BE2C (cell line): ENCODE data around the gene MYRFL.

Experiments
- DNase-seq: peaks from one replicate; pipeline ENCODE4 v3.0.0-alpha.2; 2020
- H3K27me3 ChIP-seq: fragments of 250-450 bp; sonication (Bioruptor Pico); 2 replicates; pipeline ENCODE4 v1.5.1; 2020; ENCODE audit warnings: mild to moderate bottlenecking
- H3K36me3 ChIP-seq: fragments of 250-450 bp; sonication (Bioruptor Pico); 2 replicates; pipeline ENCODE4 v1.5.1; 2020; ENCODE audit warnings: mild to moderate bottlenecking
- H3K4me1 ChIP-seq: fragments of 250-450 bp; sonication (Bioruptor Pico); 2 replicates; pipeline ENCODE4 v1.5.1; 2020
- H3K4me3 ChIP-seq: 2 replicates; pipeline ENCODE4 v1.5.1; 2011; ENCODE audit warnings: low read depth, low read length
- H3K9me3 ChIP-seq: fragments of 250-450 bp; sonication (Bioruptor Pico); 2 replicates; pipeline ENCODE4 v1.5.1; 2020
- TF ChIP-seq, protein P1 (sequence below): IDR thresholded peaks from 2 replicates; pipeline ENCODE4 v1.5.1; 2012; ENCODE audit warnings: mild to moderate bottlenecking, low read depth, low read length

Gene MYRFL

DNA sequence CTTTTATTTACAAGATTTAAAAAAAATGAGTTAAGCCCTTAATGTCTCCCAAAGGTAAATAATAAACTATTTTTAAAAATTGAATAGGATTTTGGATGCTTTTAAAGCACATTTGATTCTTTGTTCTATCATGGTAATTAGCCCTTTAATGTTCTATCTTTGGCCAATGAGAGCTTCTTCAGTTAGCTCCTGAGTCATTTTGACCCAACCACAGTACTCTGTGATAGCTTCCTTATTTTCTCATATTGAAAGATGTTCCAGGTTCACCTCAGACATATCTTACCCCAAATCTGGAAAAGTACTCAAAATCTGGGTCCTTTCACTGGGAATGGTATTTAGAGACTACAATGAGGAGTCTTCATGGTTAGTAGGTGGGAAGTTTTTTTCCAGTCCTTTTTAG lies 98.0 kb downstream of the MYRFL start:
- H3K9me3 ChIP-seq: no peaks in the 10 kb centered on the region
- H3K36me3 ChIP-seq: no peaks in the 10 kb centered on the region
- DNase-seq: no peak
- no peaks in the 10 kb centered on the region for H3K27me3 ChIP-seq
- TF ChIP-seq, protein P1, sequence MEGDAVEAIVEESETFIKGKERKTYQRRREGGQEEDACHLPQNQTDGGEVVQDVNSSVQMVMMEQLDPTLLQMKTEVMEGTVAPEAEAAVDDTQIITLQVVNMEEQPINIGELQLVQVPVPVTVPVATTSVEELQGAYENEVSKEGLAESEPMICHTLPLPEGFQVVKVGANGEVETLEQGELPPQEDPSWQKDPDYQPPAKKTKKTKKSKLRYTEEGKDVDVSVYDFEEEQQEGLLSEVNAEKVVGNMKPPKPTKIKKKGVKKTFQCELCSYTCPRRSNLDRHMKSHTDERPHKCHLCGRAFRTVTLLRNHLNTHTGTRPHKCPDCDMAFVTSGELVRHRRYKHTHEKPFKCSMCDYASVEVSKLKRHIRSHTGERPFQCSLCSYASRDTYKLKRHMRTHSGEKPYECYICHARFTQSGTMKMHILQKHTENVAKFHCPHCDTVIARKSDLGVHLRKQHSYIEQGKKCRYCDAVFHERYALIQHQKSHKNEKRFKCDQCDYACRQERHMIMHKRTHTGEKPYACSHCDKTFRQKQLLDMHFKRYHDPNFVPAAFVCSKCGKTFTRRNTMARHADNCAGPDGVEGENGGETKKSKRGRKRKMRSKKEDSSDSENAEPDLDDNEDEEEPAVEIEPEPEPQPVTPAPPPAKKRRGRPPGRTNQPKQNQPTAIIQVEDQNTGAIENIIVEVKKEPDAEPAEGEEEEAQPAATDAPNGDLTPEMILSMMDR: no peak
- H3K4me1 ChIP-seq: no peaks in the 10 kb centered on the region
- no peak overlapping the region for H3K4me3 ChIP-seq

DNA sequence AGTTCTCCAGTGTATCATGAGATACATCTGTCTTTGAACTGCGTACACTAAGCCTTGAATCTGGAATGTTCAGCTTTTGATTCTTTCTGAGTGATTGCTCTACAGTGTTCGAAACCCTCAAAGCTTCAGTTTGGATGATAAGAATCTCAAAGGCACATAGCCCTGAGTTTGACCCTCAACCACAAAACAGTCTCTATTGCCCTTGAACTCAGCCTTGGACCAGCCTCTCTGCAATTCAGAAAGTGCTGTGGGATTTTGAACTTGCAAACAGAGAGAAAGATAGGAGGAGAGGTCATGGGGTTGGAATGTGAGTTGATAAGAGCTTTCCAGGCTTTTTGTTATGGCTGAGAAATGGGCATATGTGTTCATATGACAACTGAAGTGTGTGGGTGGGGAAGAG lies 100.3 kb downstream of the MYRFL start:
- Histone ChIP-seq H3K9me3 (no peaks in the 10 kb centered on the region), H3K27me3 (no peaks in the 10 kb centered on the region), H3K4me3 (no peak overlapping the region), H3K36me3 (no peaks in the 10 kb centered on the region), H3K4me1 (no peaks in the 10 kb centered on the region)
- no peak for DNase-seq
- TF ChIP-seq, protein P1: no peak

DNA sequence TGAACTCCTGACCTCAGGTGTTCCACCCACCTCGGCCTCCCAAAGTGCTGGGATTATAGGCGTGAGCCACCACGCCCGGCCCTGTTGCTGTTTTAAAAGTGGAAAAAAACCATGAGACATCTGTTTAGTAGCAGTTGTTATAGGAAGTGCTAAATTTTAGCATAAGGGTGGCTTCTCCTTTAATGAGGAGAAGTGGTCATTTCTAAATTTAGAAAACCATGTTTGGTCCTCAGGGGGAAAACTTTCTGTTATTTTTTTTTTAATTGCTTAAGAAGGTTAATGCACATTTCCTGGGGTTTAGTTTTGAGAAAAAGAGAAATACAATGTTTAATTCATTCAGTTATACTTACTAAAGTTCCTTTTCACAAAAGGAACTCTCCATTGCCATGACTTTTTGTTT lies 102.1 kb downstream of the MYRFL start:
- no peaks in the 10 kb centered on the region for H3K36me3 ChIP-seq
- H3K4me1 ChIP-seq: no peaks in the 10 kb centered on the region
- no peaks in the 10 kb centered on the region for H3K27me3 ChIP-seq
- no peaks in the 10 kb centered on the region for H3K9me3 ChIP-seq
- TF ChIP-seq, protein P1: no peak
- DNase-seq: no peak
- H3K4me3 ChIP-seq: no peak overlapping the region

DNA sequence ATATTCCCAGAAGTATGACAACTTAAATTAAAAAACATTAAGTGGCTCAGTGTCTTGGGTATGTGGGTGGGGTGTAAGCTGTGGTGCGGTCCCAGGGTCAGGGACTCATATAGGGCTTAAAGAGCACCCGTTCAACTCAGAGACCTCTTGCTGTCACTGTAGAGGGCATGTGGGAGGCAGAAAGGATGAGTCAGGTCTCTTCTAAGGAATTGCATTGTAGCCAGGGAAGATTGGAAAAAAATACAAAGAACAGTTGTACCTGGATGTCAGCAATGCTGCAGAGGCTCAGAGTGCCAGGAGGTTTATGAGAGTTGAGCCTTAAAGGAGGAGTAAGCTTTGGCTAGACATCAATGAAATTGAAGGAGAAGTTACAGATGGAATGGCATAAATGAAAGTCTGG lies 104.1 kb downstream of the MYRFL start:
- Histone ChIP-seq H3K9me3 (no peaks in the 10 kb centered on the region), H3K27me3 (no peaks in the 10 kb centered on the region), H3K4me1 (no peaks in the 10 kb centered on the region), H3K36me3 (no peaks in the 10 kb centered on the region), H3K4me3 (no peak overlapping the region)
- DNase-seq: no peak
- TF ChIP-seq, protein P1: no peak

DNA sequence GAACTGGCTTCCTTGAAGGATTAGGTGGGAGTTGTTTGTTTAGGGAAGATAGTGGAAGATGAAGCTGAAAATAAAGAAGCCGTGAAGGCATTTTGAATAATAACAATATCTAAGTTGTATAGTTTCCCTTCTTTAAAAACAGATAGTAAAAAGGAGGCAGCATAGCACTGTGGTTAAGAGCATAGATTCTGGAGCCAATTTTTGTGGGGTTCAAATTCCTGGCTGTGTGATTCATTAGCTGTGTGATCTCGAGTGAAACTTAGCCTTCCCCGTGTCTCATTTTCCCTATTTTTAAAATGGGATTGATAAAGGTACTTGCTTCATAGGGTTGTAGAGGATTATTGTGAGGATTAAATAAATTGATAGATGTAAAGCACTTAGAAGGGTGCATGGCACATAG lies 104.5 kb downstream of the MYRFL start:
- Histone ChIP-seq H3K4me3 (no peak overlapping the region), H3K27me3 (no peaks in the 10 kb centered on the region; the same call in 1 of the 2 replicates), H3K9me3 (no peaks in the 10 kb centered on the region), H3K4me1 (no peaks in the 10 kb centered on the region), H3K36me3 (no peaks in the 10 kb centered on the region)
- TF ChIP-seq, protein P1: no peak
- no peak for DNase-seq

DNA sequence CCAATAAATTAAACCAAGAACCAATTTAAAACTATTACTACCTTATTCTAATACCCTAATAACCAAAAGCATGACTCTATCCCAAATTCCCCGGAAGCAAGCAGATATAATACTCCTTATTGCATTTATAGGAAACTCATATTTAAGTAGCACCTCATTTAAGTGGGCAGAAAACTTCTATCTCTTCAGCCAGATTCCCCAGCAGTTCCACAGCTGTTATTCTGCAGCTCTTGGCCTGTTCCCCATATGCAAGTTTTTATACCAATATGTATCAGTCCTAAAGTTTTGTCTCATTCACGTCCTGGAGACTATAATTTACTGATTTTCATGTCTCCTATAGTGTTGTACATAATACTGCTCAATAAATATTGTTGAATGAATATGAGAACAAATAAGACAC lies 106.5 kb downstream of the MYRFL start:
- Histone ChIP-seq H3K27me3 (no peaks in the 10 kb centered on the region; the same call in 1 of the 2 replicates), H3K4me1 (no peaks in the 10 kb centered on the region), H3K36me3 (no peaks in the 10 kb centered on the region), H3K9me3 (no peaks in the 10 kb centered on the region), H3K4me3 (no peak overlapping the region)
- no peak for DNase-seq
- TF ChIP-seq, protein P1: no peak
